H1 (cell line): ENCODE results near the gene BIRC5. TPM values are rescaled to one million over a fixed set of nuclear protein-coding genes. Genes with fewer than 3 reads are reported as not detected.

ENCODE experiments used
- CTCF ChIA-PET: fragments of 300-600 bp; sonication (Branson Sonifier 250); formaldehyde crosslinking; loops from one replicate; lab custom pipeline; 2021; ENCODE audit not compliant: partially characterized antibody; lab: Charles Lee
- POLR2A ChIA-PET: fragments of 300-600 bp; sonication (Branson Sonifier 250); formaldehyde crosslinking; loops from one replicate; lab custom pipeline; 2021; ENCODE audit warnings: inconsistent platforms; ENCODE audit not compliant: partially characterized antibody; lab: Charles Lee
- DNase-seq, 2 experiments: peaks; one replicate each; pipeline versions ENCODE4 v3.0.0 to v3.0.0-alpha.2; 2010 to 2022; ENCODE audit warnings: low spot score in 2 of 2, low read depth in 1 of 2, mixed read lengths in 1 of 2
- FAIRE-seq: peaks from 2 replicates; lab custom pipeline; 2011; peaks lifted over from hg19 to GRCh38; lab: Jason Lieb, UNC
- H2AFZ ChIP-seq: 2 replicates; pipeline ENCODE4 v1.8.1; 2012; ENCODE audit warnings: low read length, inconsistent platforms
- H2AK5ac ChIP-seq: 2 replicates; pipeline ENCODE4 v1.6.1; 2013; ENCODE audit warnings: low read depth, low read length
- H2BK120ac ChIP-seq: replicated peaks from 2 replicates; pipeline ENCODE3; 2013; ENCODE audit warnings: low read depth, low read length, inconsistent platforms
- H2BK12ac ChIP-seq: 2 replicates; pipeline ENCODE4 v1.6.1; 2013; ENCODE audit warnings: low read depth, low read length
- H2BK15ac ChIP-seq: 2 replicates; pipeline ENCODE4 v1.6.1; 2013; ENCODE audit warnings: low read length
- H2BK20ac ChIP-seq: 2 replicates; pipeline ENCODE4 v1.6.1; 2013; ENCODE audit warnings: low read length
- H2BK5ac ChIP-seq: 2 replicates; pipeline ENCODE4 v1.6.1; 2013; ENCODE audit warnings: low read depth, low read length
- H3K14ac ChIP-seq: 2 replicates; pipeline ENCODE4 v1.6.1; 2013; ENCODE audit warnings: inconsistent platforms; ENCODE audit not compliant: insufficient read length
- H3K18ac ChIP-seq: 2 replicates; pipeline ENCODE4 v1.6.1; 2013; ENCODE audit warnings: low read length; ENCODE audit errors: extremely low read depth
- H3K23ac ChIP-seq: 2 replicates; pipeline ENCODE4 v1.6.1; 2013; ENCODE audit warnings: inconsistent platforms; ENCODE audit not compliant: insufficient read length
- H3K23me2 ChIP-seq: 2 replicates; pipeline ENCODE4 v1.6.1; 2013; ENCODE audit warnings: low read depth, low read length
- H3K27ac ChIP-seq: 2 replicates; pipeline ENCODE4 v1.6.1; 2011; ENCODE audit warnings: low read depth, low read length, inconsistent platforms
- H3K27me3 ChIP-seq, 4 experiments: replicated peaks in 1 of 4; 1 replicate in 1 of 4; 2 replicates in 3 of 4; pipeline versions ENCODE4 v1.6.1 to v1.8.1; 2011 to 2013; ENCODE audit warnings: low read length in 3 of 4, mild to moderate bottlenecking in 3 of 4, inconsistent platforms in 2 of 4, mixed read lengths in 2 of 4, moderate library complexity in 1 of 4; ENCODE audit not compliant: control insufficient read depth in 3 of 4, insufficient read depth in 3 of 4; ENCODE audit errors: extremely low read depth in 1 of 4
- H3K36me3 ChIP-seq, 4 experiments: 2 replicates each; pipeline versions ENCODE4 v1.6.1 to v1.8.1; 2011 to 2013; ENCODE audit warnings: mild to moderate bottlenecking in 4 of 4, low read length in 3 of 4, moderate library complexity in 2 of 4, control low read depth in 1 of 4, inconsistent platforms in 1 of 4; ENCODE audit not compliant: insufficient read depth in 4 of 4, control insufficient read depth in 2 of 4
- H3K4ac ChIP-seq: replicated peaks from 2 replicates; pipeline ENCODE3; 2013; ENCODE audit warnings: low read length, low read depth, mixed read lengths, inconsistent platforms; ENCODE audit not compliant: insufficient read length
- H3K4me1 ChIP-seq, 4 experiments: replicated peaks in 1 of 4; 1 replicate in 1 of 4; 2 replicates in 3 of 4; pipeline versions ENCODE4 v1.6.1 to v1.8.1; 2011 to 2013; ENCODE audit warnings: low read length in 3 of 4, inconsistent platforms in 2 of 4, mixed read lengths in 1 of 4; ENCODE audit not compliant: insufficient read depth in 4 of 4, control insufficient read depth in 3 of 4
- H3K4me2 ChIP-seq, 2 experiments: 2 replicates each; pipeline versions ENCODE4 v1.6.1 to v1.8.1; 2011 to 2013; ENCODE audit warnings: low read depth in 2 of 2, low read length in 2 of 2, control low read depth in 1 of 2, inconsistent platforms in 1 of 2, mild to moderate bottlenecking in 1 of 2; ENCODE audit not compliant: insufficient read depth in 1 of 2
- H3K4me3 ChIP-seq, 4 experiments: fragments of 200-600, 300-600 bp in 1 of 4; sonication (generic), shearing (Covaris generic), sonication (Bioruptor Twin) in 1 of 4; 2 replicates each; pipeline versions ENCODE4 v1.5.1 to v1.8.1; 2011 to 2016; ENCODE audit warnings: low read length in 4 of 4, low read depth in 3 of 4, control low read depth in 2 of 4, inconsistent platforms in 2 of 4, mild to moderate bottlenecking in 2 of 4, mixed read lengths in 1 of 4, moderate library complexity in 1 of 4; ENCODE audit not compliant: insufficient read depth in 2 of 4; ENCODE audit errors: extremely low read depth in 1 of 4
- H3K56ac ChIP-seq: replicated peaks from 2 replicates; pipeline ENCODE3; 2013; ENCODE audit warnings: low read depth, mild to moderate bottlenecking, mixed read lengths, low read length, inconsistent platforms; ENCODE audit not compliant: insufficient read length
- H3K79me1 ChIP-seq: 2 replicates; pipeline ENCODE4 v1.6.1; 2013; ENCODE audit warnings: low read depth, low read length, control low read depth
- H3K79me2 ChIP-seq, 2 experiments: 2 replicates each; pipeline versions ENCODE4 v1.6.1 to v1.8.1; 2012 to 2013; ENCODE audit warnings: low read length in 2 of 2, mild to moderate bottlenecking in 2 of 2, inconsistent platforms in 1 of 2; ENCODE audit not compliant: insufficient read depth in 2 of 2, control insufficient read depth in 1 of 2
- H3K9ac ChIP-seq, 4 experiments: replicated peaks in 1 of 4; 1 replicate in 1 of 4; 2 replicates in 3 of 4; pipeline versions ENCODE4 v1.6.1 to v1.8.1; 2011 to 2013; ENCODE audit warnings: low read depth in 3 of 4, low read length in 3 of 4, control low read depth in 2 of 4, mild to moderate bottlenecking in 2 of 4, moderate library complexity in 2 of 4, inconsistent platforms in 1 of 4; ENCODE audit errors: extremely low read depth in 1 of 4
- H3K9me3 ChIP-seq, 2 experiments: 2 replicates each; pipeline versions ENCODE4 v1.6.1 to v1.8.1; 2012 to 2013; ENCODE audit warnings: mild to moderate bottlenecking in 2 of 2, moderate library complexity in 2 of 2, control low read depth in 1 of 2, inconsistent platforms in 1 of 2, low read depth in 1 of 2, low read length in 1 of 2, mixed read lengths in 1 of 2; ENCODE audit not compliant: insufficient read depth in 2 of 2
- H4K20me1 ChIP-seq, 2 experiments: replicated peaks in 1 of 2; 2 replicates each; pipeline versions ENCODE3 to v1.8.1; 2011 to 2013; ENCODE audit warnings: inconsistent platforms in 2 of 2, low read length in 2 of 2, mild to moderate bottlenecking in 1 of 2; ENCODE audit not compliant: insufficient read depth in 2 of 2, control insufficient read depth in 1 of 2
- H4K5ac ChIP-seq: 2 replicates; pipeline ENCODE4 v1.6.1; 2013; ENCODE audit warnings: low read length, low read depth, mixed read lengths, inconsistent platforms; ENCODE audit not compliant: insufficient read length
- H4K8ac ChIP-seq: 2 replicates; pipeline ENCODE4 v1.8.0; 2013; ENCODE audit warnings: mild to moderate bottlenecking, moderate library complexity, low read length, inconsistent platforms; ENCODE audit not compliant: insufficient read depth; ENCODE audit errors: extremely low read depth
- H4K91ac ChIP-seq: replicated peaks from 2 replicates; pipeline ENCODE3; 2013; ENCODE audit warnings: low read length, mixed read lengths, inconsistent platforms; ENCODE audit not compliant: insufficient read length
- CHD2 ChIP-seq: IDR thresholded peaks from 2 replicates; pipeline ENCODE4 v1.6.1; 2012; ENCODE audit warnings: low read length, improper control_type of control experiment
- FOSL1 ChIP-seq: IDR thresholded peaks from 2 replicates; pipeline ENCODE4 v1.6.1; 2011; ENCODE audit warnings: mild to moderate bottlenecking, low read depth, low read length, moderate library complexity; ENCODE audit not compliant: insufficient read depth
- GTF2F1 ChIP-seq: IDR thresholded peaks from 2 replicates; pipeline ENCODE4 v1.6.1; 2012; ENCODE audit warnings: low read depth, low read length, improper control_type of control experiment, borderline replicate concordance
- KDM4A ChIP-seq: IDR thresholded peaks from one replicate; pipeline ENCODE4 v1.7.1; 2012; ENCODE audit warnings: low read depth, mild to moderate bottlenecking, moderate library complexity, low read length, inconsistent platforms; ENCODE audit not compliant: severe bottlenecking
- SRF ChIP-seq: IDR thresholded peaks from 2 replicates; pipeline ENCODE4 v1.6.1; 2011; ENCODE audit warnings: mild to moderate bottlenecking, low read depth, low read length, moderate library complexity
- TEAD4 ChIP-seq: IDR thresholded peaks from 2 replicates; pipeline ENCODE4 v1.6.1; 2012; ENCODE audit warnings: low read depth, low read length, inconsistent platforms, mixed read lengths
- WGBS, 2 experiments: shearing (Covaris generic) in 1 of 2; methylation state at CpG; one replicate each; pipeline versions ENCODE4 v1.1.6 to v1.1.7; 2013 to 2015; ENCODE audit warnings: low lambda C conversion rate in 2 of 2, mixed read lengths in 2 of 2, inconsistent platforms in 1 of 2, low coverage in 1 of 2, missing lambda C conversion rate in 1 of 2; ENCODE audit not compliant: insufficient replicate concordance in 2 of 2, insufficient coverage in 1 of 2, insufficient read length in 1 of 2; ENCODE audit errors: extremely low coverage in 1 of 2, missing lambda C conversion rate in 1 of 2; 5-methylcytosine and 5-hydroxymethylcytosine counted together
- polyA plus RNA-seq, 7 experiments: library from polyadenylated mRNA; depleted of rRNA in 3 of 7; stranded (reverse) in 5 of 7; unstranded in 2 of 7; fragments of >200 nt in 5 of 7; fragments of 200-250 nt in 2 of 7; gene quantifications; 1 replicate in 5 of 7; 2 replicates in 1 of 7; 4 replicates in 1 of 7; pipeline versions ENCODE4 v1.2.1 to v1.2.3, GENCODE V29; 2011 to 2013; ENCODE audit warnings: missing spikeins in 2 of 7, mixed read lengths in 2 of 7
- total RNA-seq: library from RNA; stranded (reverse); fragmentation: NEBNext Ultra II Directional; extraction: Animal tissue kit (Norgen Biotek cat#: 25700); gene quantifications from 2 replicates; pipeline ENCODE4 v1.2.1, GENCODE V29; 2021
- TF ChIP-seq, protein P1 (sequence below): IDR thresholded peaks from 2 replicates; pipeline ENCODE4 v1.6.1; 2011; ENCODE audit warnings: low read length, improper control_type of control experiment

BIRC5 gene
- total and polyA plus RNA-seq, 2 of the 8 experiments (the other 6 are each of a cell fraction or from before 2014, with no cell fraction given) = 42.2 to 108 TPM

GRCh38 chr17:78250891-78251772, 37.1 kb downstream of the BIRC5 start:
- Histone ChIP-seq H2AK5ac (peak overlapping the region; percentile 7; the same call in 1 of the 2 replicates), H3K27me3 (no peaks in the 10 kb centered on the region), H3K79me1 (no peaks in the 10 kb centered on the region), H4K8ac (peak overlapping the region; percentile 83), H3K18ac (peak overlapping the region; percentile 44; the same call in 1 of the 2 replicates), H2BK12ac (peak overlapping the region; percentile 97; the same call in 1 of the 2 replicates), H2BK120ac (no peak overlapping the region), H3K36me3 (no peaks in the 10 kb centered on the region), H3K23ac (no peak overlapping the region), H3K9me3 (no peaks in the 10 kb centered on the region), H3K23me2 (peaks cover 4% of the 10 kb centered on the region; the same call in 1 of the 2 replicates), H3K56ac (no peak overlapping the region), H2BK20ac (no peak overlapping the region; the same call in 1 of the 2 replicates), H4K5ac (no peak overlapping the region), H4K20me1 (no peaks in the 10 kb centered on the region), H2BK15ac (0 out of 2 replicates have a peak overlapping the region, but pooled peaks have one; percentile 97), H3K4me1 (peaks cover 0 to 23% (median 13%) of the 10 kb centered on the region in 4 experiments; a peak in 5 of 7 replicates), H3K4me2 (peak overlapping the region in 1 of 2 experiments; percentile 18; a peak in 1 of 4 replicates), H2AFZ (no peak overlapping the region), H3K27ac (no peak overlapping the region), H3K4me3 (peak overlapping the region in 3 of 4 experiments; percentile 6 to 23 (median 17); a peak in 1 of 8 replicates), H3K9ac (peak overlapping the region in 2 of 4 experiments; percentile 9 to 29; a peak in 3 of 7 replicates), H3K14ac (no peak overlapping the region), H3K79me2 (no peaks in the 10 kb centered on the region), H4K91ac (peak overlapping the region; percentile 50), H2BK5ac (peak overlapping the region; percentile 30; the same call in 1 of the 2 replicates), H3K4ac (no peak overlapping the region)
- CTCF ChIA-PET = interaction anchor here (0.6 to 5.6 kb wide), 67 partner anchors 9 to 246 kb away, joined by 3 to 53 read pairs (median 5); partner anchors contain the start of genes BIRC5 and TMEM235
- POLR2A ChIA-PET = interaction anchor here (0.7 to 3.1 kb wide), 8 partner anchors 9 to 78 kb away, joined by 3 to 19 read pairs (median 5); no protein-coding TSS in a partner anchor
- WGBS, 2 experiments = 48% methylated on average over 25 of the region's 27 CpGs; no CpG with 5 or more reads in 1 of the 2 experiments
- DNase-seq = peak; percentile 86 to 97
- peak; percentile 58 for FAIRE-seq
- peak; percentile 46; the same call in 1 of the 2 replicates for TF ChIP-seq CHD2
- TF ChIP-seq FOSL1 = no peak
- TF ChIP-seq, protein P1, sequence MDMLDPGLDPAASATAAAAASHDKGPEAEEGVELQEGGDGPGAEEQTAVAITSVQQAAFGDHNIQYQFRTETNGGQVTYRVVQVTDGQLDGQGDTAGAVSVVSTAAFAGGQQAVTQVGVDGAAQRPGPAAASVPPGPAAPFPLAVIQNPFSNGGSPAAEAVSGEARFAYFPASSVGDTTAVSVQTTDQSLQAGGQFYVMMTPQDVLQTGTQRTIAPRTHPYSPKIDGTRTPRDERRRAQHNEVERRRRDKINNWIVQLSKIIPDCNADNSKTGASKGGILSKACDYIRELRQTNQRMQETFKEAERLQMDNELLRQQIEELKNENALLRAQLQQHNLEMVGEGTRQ = 0 out of 2 replicates have a peak, but pooled peaks have one; percentile 37
- no peak for TF ChIP-seq SRF
- TF ChIP-seq KDM4A = no peak
- no peak for TF ChIP-seq GTF2F1
- no peak for TF ChIP-seq TEAD4
